Dedifferentiated amniotic fluid mesenchymal stem cell (primary cell): ENCODE results near the gene EXOSC6.
"Not testable (repeated sequence)": the region's sequence is repeated elsewhere in the genome, so short reads cannot be mapped to it uniquely, and the experiment has no call there.

Experiments
- DNase-seq: peaks from one replicate; pipeline ENCODE4 v3.0.0-alpha.2; 2016; ENCODE audit errors: extremely low spot score

Gene EXOSC6

GRCh38 chr16:70254965-70255286, 3.2 kb upstream of the EXOSC6 start:
- DNase-seq, result no peak

GRCh38 chr16:70254180-70254964, 2.6 kb upstream of the EXOSC6 start:
- no peak for DNase-seq

- peak; percentile 38 for DNase-seq
Measured at GRCh38 chr16:70253291-70254106, 1.8 kb upstream of the EXOSC6 start.

GRCh38 chr16:70252355-70252988, 732 bp upstream of the EXOSC6 start:
- DNase-seq, result no peak

- no peak for DNase-seq
Measured at GRCh38 chr16:70250748-70251628, 752 bp downstream of the EXOSC6 start.

- not testable (repeated sequence) for DNase-seq
Measured at GRCh38 chr16:70249697-70250096, 2.0 kb downstream of the EXOSC6 start.

- DNase-seq, result not testable (repeated sequence)
Measured at GRCh38 chr16:70238773-70239172, 13.0 kb downstream of the EXOSC6 start.

GRCh38 chr16:70231831-70232230, 19.9 kb downstream of the EXOSC6 start:
- not testable (repeated sequence) for DNase-seq

- not testable (repeated sequence) for DNase-seq
Measured at GRCh38 chr16:70226024-70226423, 25.7 kb downstream of the EXOSC6 start.

- DNase-seq, result not testable (repeated sequence)
Measured at GRCh38 chr16:70225430-70225829, 26.3 kb downstream of the EXOSC6 start.

GRCh38 chr16:70224645-70225044, 27.1 kb downstream of the EXOSC6 start:
- DNase-seq, result not testable (repeated sequence)

- DNase-seq, result not testable (repeated sequence)
Measured at GRCh38 chr16:70223971-70224513, 27.7 kb downstream of the EXOSC6 start.

GRCh38 chr16:70223216-70223615, 28.5 kb downstream of the EXOSC6 start:
- DNase-seq, result not testable (repeated sequence)

GRCh38 chr16:70222574-70222973, 29.2 kb downstream of the EXOSC6 start:
- DNase-seq, result not testable (repeated sequence)

GRCh38 chr16:70218586-70218985, 33.2 kb downstream of the EXOSC6 start:
- not testable (repeated sequence) for DNase-seq

- DNase-seq, result not testable (repeated sequence)
Measured at GRCh38 chr16:70206382-70206781, 45.4 kb downstream of the EXOSC6 start.

GRCh38 chr16:70204668-70205405, 46.9 kb downstream of the EXOSC6 start:
- DNase-seq, result not testable (repeated sequence)

GRCh38 chr16:70204010-70204409, 47.7 kb downstream of the EXOSC6 start:
- not testable (repeated sequence) for DNase-seq

- not testable (repeated sequence) for DNase-seq
Measured at GRCh38 chr16:70203508-70203907, 48.2 kb downstream of the EXOSC6 start.

GRCh38 chr16:70200063-70200462, 51.7 kb downstream of the EXOSC6 start:
- DNase-seq, result not testable (repeated sequence)
